Gastroesophageal sphincter (tissue), 3 donors: ENCODE measurements around the gene TCIRG1.

Experiments used
- EP300 ChIP-seq: sonication (generic); formaldehyde crosslinking; IDR thresholded peaks from one replicate; pipeline ENCODE4 v1.6.1; 2017; ENCODE audit warnings: antibody characterized with exemption, mild to moderate bottlenecking
- POLR2A ChIP-seq, 2 donors: fragments of 450-650 bp; IDR thresholded peaks; one replicate each; pipeline ENCODE4 v1.6.1; 2017; ENCODE audit warnings: antibody characterized with exemption in 2 of 2, mild to moderate bottlenecking in 2 of 2, moderate library complexity in 1 of 2
- POLR2AphosphoS5 ChIP-seq: sonication (generic); formaldehyde crosslinking; IDR thresholded peaks from one replicate; pipeline ENCODE4 v1.6.1; 2017; ENCODE audit warnings: antibody characterized with exemption
- TF ChIP-seq, protein P1 (sequence below), 4 experiments: fragments of 200-600 bp in 2 of 4; fragments of 450-650 bp in 2 of 4; sonication (generic) in 1 of 4; IDR thresholded peaks; one replicate each; pipeline ENCODE4 v1.5.1; 2017 to 2019; ENCODE audit warnings: antibody characterized with exemption in 4 of 4, mild to moderate bottlenecking in 2 of 4, moderate library complexity in 2 of 4

DNA sequence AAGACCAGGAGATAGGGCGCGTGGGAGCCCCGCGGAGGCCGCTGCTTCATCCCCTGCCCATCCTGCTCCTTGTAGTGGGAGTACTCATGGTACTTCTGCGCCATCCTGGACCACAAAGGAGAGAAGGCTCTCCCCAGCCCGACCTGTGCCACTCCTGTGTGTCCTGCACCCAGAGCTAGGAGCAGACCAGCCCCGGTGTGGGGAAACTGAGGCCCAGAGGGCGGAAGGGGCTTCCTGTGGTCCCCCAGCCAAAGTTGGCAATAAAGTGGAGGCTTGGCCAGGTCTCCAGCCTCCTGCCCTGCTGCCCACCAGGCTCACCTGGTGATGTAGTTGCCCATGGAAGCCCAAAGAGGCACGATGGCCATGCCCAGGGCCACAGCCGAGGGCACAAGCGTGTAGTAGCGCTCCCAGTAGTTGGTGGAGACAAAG, 39.6 kb upstream of the TCIRG1 start:
- TF ChIP-seq, protein P1, sequence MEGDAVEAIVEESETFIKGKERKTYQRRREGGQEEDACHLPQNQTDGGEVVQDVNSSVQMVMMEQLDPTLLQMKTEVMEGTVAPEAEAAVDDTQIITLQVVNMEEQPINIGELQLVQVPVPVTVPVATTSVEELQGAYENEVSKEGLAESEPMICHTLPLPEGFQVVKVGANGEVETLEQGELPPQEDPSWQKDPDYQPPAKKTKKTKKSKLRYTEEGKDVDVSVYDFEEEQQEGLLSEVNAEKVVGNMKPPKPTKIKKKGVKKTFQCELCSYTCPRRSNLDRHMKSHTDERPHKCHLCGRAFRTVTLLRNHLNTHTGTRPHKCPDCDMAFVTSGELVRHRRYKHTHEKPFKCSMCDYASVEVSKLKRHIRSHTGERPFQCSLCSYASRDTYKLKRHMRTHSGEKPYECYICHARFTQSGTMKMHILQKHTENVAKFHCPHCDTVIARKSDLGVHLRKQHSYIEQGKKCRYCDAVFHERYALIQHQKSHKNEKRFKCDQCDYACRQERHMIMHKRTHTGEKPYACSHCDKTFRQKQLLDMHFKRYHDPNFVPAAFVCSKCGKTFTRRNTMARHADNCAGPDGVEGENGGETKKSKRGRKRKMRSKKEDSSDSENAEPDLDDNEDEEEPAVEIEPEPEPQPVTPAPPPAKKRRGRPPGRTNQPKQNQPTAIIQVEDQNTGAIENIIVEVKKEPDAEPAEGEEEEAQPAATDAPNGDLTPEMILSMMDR (IDR thresholded peaks at IDR 0.05), result no peak
- no peak for TF ChIP-seq POLR2A (IDR thresholded peaks at IDR 0.05)
- no peak for TF ChIP-seq POLR2AphosphoS5
- TF ChIP-seq EP300, result no peak
